ENCODE results near the gene DIPK1A.

DIPK1A gene

GRCh38 chr1:92870591-92870990 is 90.7 kb downstream of the DIPK1A start:
- DNase-seq = no peak

- DNase-seq = no peak
These were observed 97.1 kb downstream of the DIPK1A start for GRCh38 chr1:92864131-92864530.

GRCh38 chr1:92862605-92863004 is 98.7 kb downstream of the DIPK1A start:
- DNase-seq = no peak

GRCh38 chr1:92859400-92860039 is 101.7 kb downstream of the DIPK1A start:
- no peak for DNase-seq

GRCh38 chr1:92858564-92859399 is 102.5 kb downstream of the DIPK1A start:
- DNase-seq = peak; percentile 26 to 40

- no peak for DNase-seq
These were observed 103.4 kb downstream of the DIPK1A start for GRCh38 chr1:92857817-92858216.

GRCh38 chr1:92855236-92855635 is 106.0 kb downstream of the DIPK1A start:
- DNase-seq = no peak

- no peak for DNase-seq
These were observed 107.0 kb downstream of the DIPK1A start for GRCh38 chr1:92854101-92854785.

- no peak for DNase-seq
These were observed 108.0 kb downstream of the DIPK1A start for GRCh38 chr1:92853299-92853698.

- no peak for DNase-seq
These were observed 109.5 kb downstream of the DIPK1A start for GRCh38 chr1:92851729-92852128.

GRCh38 chr1:92850019-92850418 is 111.2 kb downstream of the DIPK1A start:
- no peak for DNase-seq

- no peak for DNase-seq
These were observed 113.1 kb downstream of the DIPK1A start for GRCh38 chr1:92848201-92848600.

- DNase-seq = no peak
These were observed 115.4 kb downstream of the DIPK1A start for GRCh38 chr1:92845908-92846307.

GRCh38 chr1:92844439-92844838 is 116.8 kb downstream of the DIPK1A start:
- DNase-seq = no peak

- no peak for DNase-seq
These were observed 117.6 kb downstream of the DIPK1A start for GRCh38 chr1:92843429-92844352.

- DNase-seq = no peak
These were observed 118.2 kb downstream of the DIPK1A start for GRCh38 chr1:92843046-92843423.

GRCh38 chr1:92842082-92843045 is 118.9 kb downstream of the DIPK1A start:
- DNase-seq = no peak

- no peak for DNase-seq
These were observed 120.7 kb downstream of the DIPK1A start for GRCh38 chr1:92840600-92840999.

GRCh38 chr1:92839442-92839841 is 121.8 kb downstream of the DIPK1A start:
- DNase-seq = no peak

- no peak for DNase-seq
These were observed 122.7 kb downstream of the DIPK1A start for GRCh38 chr1:92838519-92838918.

GRCh38 chr1:92837062-92837461 is 124.2 kb downstream of the DIPK1A start:
- no peak for DNase-seq

GRCh38 chr1:92834617-92835016 is 126.6 kb downstream of the DIPK1A start:
- no peak for DNase-seq

Data from stimulated activated CD4-positive, alpha-beta T cell treated with anti-CD3 and anti-CD28 coated beads, Interleukin-2, amount 100 ng/mL, for 48 hours (primary cell).